ENCODE results near the gene DHX35.
A peak's percentile ranks its signal among the peaks of the same experiment; 100 is the strongest.

Gene DHX35

DNA sequence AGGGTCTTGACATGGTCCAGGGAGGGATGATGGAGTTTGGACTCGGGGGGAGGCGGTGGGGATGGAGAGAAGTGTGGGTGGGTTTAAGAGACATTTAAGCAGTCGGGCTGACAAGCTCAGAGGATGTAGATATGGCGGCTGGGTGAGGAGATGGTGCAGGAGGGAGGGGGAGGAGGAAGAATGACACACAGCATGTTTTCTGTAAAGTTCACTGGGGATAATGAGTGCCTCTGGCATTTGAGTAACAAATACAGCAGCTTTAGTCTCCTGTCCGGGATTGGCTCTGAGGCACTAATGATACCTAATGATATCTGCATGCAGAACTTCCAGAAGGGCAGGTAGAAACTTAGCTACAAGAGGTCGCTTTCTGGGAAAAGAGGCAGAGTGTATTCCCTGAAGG, 107.8 kb downstream of the DHX35 start:
- DNase-seq, result no peak

GRCh38 chr20:39070484-39071231, 108.5 kb downstream of the DHX35 start:
- DNase-seq, result no peak

- DNase-seq, result no peak
Measured at GRCh38 chr20:39072132-39072531, 110.0 kb downstream of the DHX35 start.

DNA sequence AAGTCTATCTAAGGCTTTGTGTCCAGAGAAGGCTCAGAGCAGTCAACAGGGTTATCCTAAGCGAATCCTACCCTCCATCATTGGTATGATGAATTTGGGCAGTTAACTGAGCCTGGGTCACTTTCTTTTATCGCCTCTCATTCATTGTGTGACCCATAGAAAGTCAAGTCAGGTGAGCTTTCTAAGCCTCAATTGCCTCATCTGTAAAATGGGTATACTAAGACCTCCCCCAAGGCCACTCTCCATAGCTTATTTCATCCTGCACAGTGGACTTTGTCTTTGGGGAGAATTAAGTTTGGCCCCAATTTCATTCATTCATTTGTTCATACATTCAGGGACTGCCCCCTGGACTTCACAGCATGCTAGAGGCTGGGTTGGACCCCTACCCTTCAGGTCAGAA, 110.5 kb downstream of the DHX35 start:
- no peak for DNase-seq

DNA sequence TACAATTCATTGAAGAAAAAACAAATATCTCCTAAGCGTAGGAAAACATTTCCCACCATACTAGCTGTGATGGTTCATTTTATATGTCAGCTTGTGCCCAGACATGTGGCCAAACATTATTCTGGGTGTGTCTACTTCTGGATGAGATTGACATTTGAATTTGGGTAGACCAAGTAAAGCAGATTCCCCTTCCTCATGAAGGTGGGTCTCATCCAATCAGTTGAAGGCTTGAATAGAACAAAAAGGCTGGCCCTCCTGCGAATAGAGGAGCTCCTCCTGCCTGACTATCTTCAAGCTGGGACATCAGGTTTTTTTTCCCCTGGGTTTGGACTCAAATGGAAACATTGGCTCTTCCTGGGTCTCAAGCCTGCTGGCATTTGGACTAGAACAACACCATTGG, 113.6 kb downstream of the DHX35 start:
- DNase-seq, result no peak

GRCh38 chr20:39076958-39077357, 114.8 kb downstream of the DHX35 start:
- no peak for DNase-seq

DNA sequence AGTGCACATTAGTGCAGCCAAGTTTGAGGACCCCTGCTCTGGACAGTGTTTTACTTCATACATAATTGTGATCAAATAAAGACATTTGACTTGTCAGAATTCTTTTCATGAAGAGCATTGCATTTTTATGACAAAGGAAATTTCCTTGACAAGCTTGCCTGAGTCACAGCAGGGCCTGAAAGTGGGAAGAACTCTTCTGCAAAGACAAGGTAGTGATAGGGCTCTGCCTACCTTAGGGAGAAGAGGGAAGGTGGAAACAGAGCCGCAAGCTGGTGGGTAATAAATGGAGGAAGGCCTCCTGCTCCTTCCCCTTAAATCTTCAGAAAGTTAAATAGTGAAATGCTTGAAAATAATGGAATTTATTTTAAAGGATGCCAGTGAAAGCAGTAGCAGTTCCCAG, 118.2 kb downstream of the DHX35 start:
- DNase-seq, result no peak

GRCh38 chr20:39081255-39081654, 119.1 kb downstream of the DHX35 start:
- DNase-seq, result peak; percentile 82

GRCh38 chr20:39082622-39083398, 120.7 kb downstream of the DHX35 start:
- DNase-seq, result no peak

GRCh38 chr20:39083761-39084160, 121.6 kb downstream of the DHX35 start:
- no peak for DNase-seq

DNA sequence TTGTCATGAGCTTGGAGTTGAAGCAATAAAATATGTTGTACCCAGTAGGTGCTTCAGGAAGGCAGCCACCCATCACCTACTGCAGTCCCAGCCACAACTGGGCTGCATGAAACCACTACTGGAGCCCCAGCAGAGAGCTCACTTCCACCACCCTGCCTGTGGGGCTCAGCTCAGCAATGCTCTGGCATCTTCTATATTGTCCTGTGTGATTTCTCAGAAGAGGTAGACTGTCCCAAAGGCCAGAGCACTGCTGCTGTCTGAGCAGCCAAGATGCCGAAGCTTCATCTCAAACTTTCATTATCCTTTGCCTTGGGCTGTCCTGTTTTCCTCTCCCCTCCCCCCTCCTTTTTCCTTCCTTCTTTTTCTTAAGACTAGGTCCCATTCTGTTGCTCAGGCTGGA, 126.9 kb downstream of the DHX35 start:
- no peak for DNase-seq
